ENCODE data around the gene CRACR2B.

- TF ChIP-seq, protein P1, sequence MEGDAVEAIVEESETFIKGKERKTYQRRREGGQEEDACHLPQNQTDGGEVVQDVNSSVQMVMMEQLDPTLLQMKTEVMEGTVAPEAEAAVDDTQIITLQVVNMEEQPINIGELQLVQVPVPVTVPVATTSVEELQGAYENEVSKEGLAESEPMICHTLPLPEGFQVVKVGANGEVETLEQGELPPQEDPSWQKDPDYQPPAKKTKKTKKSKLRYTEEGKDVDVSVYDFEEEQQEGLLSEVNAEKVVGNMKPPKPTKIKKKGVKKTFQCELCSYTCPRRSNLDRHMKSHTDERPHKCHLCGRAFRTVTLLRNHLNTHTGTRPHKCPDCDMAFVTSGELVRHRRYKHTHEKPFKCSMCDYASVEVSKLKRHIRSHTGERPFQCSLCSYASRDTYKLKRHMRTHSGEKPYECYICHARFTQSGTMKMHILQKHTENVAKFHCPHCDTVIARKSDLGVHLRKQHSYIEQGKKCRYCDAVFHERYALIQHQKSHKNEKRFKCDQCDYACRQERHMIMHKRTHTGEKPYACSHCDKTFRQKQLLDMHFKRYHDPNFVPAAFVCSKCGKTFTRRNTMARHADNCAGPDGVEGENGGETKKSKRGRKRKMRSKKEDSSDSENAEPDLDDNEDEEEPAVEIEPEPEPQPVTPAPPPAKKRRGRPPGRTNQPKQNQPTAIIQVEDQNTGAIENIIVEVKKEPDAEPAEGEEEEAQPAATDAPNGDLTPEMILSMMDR (conservative IDR thresholded peaks at IDR 0.05), result no peak
- no peak for TF ChIP-seq EZH2 (IDR thresholded peaks at IDR 0.05; ENCODE audit: low read depth)
Observed at GRCh38 chr11:793556-793955, 34.2 kb upstream of the CRACR2B start.
